ENCODE results near the gene DHX36.

Gene DHX36

DNA sequence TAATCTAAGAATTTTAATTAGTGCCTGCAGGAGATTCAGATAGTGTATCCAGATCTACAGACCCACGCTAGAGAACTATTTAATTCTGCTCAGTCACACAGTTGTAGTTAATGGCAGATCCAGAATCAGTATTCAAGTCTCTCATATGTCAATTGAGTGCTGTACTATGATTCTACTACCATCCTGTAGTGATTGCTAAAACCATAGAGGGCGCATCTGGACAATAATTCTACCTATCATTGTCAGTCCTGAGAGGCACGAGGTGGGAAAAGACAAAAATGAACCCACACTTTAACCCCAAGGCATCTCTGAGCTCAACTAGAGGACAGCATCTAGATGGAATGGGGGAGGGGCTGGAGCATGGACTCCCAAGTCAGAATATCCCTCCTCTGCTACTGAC is 22.7 kb downstream of the DHX36 start:
- DNase-seq (ENCODE audit: low read depth, low spot score): no peak
- no peak overlapping the region for H3K27ac ChIP-seq

DNA sequence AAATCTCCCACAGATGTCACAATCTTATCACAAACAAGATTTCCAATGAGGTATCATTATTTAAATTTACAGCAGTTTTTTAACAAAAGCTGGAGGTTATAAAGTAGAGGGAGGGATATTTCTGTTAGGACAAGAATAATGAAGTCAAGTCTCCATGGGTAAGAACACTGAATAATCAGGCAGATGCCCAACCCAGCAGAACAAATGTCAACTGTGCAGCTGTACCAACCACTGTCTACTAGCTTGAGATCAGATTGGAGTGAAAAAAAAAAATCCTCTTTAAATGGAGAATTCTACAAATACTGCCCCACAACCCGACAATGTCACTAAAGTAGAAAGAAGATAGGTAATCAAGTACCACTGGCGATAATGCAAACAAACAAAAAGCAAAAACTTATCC is 30.3 kb downstream of the DHX36 start:
- no peak for DNase-seq (ENCODE audit: low read depth, low spot score)
- H3K27ac ChIP-seq: no peak overlapping the region

DNA sequence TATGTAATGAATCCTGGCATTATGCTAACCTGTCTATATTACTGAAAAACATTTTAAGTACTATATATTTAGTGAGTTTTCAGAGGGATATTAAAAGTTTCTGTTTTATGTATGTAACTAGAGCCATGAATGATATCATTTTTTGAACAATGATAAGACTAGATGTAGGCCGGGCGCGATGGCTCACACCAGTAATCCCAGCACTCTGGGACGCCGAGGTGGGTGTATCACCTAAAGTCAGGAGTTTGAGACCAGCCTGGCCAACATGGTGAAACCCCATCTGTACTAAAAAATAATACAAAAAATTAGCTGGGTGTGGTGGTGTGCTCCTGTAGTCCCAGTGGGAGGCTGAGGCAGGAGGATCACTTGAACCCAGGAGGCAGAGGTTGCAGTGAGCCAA is 34.1 kb downstream of the DHX36 start:
- no peak for DNase-seq (ENCODE audit: low read depth, low spot score)
- no peak overlapping the region for H3K27ac ChIP-seq

DNA sequence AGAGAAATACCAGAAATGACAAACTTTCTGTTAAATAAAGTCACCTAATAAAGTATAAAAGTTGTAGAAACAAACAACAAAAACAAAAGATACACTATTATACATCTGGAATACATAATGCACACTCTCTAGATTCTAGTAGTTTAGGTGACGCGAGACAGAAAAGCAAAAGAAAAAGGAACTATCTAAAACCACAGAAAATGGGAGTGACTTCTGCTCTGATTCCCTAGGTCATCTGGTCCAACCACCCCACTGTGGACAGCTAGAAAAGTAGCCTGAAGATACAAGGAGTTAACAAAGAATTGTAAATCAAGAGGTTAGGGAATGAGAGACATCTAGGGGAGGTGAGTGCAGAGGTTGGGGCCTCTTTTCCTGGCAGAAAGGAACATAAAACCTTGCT is 39.1 kb downstream of the DHX36 start:
- no peak for DNase-seq (ENCODE audit: low read depth, low spot score)
- H3K27ac ChIP-seq: no peak overlapping the region

DNA sequence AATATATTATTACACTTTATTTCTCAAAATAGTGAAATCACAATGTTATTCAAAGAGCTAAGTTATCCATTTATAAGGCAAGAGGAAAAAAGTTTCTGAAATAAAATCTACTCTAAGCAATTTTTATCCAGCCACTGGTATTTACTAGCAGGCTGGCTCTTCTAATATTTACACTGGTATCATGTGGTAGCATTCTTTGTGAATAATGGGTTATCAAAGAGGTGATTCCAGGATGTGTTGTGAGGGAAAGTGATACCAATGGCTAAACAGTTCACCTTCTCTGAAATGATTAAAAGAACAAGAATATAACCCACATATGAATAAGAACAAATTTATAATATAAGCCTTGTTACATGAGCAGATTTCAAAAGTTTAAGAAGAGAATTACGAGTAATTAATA is 44.1 kb downstream of the DHX36 start:
- DNase-seq (ENCODE audit: low read depth, low spot score): no peak
- H3K27ac ChIP-seq: no peak overlapping the region

DNA sequence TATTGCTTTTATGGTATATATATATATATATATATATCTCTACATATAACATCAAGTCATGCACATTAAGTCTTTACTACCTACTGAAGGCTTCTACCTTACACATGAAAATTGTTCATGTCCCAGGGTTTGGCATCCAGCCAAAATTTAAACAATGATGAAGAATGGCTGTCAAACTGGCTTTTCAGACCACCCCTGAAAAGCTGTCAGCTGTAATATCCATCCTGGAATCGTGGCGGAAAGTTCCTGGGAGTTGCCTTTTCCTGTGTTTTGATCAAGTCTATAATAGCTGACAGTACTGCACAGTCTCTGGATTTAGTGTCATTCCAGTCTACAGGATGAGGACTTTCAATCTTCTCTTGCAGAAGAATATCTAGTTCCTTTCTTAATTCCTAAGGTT is 48.3 kb downstream of the DHX36 start:
- no peak overlapping the region for H3K27ac ChIP-seq
- DNase-seq (ENCODE audit: low read depth, low spot score): no peak

DNA sequence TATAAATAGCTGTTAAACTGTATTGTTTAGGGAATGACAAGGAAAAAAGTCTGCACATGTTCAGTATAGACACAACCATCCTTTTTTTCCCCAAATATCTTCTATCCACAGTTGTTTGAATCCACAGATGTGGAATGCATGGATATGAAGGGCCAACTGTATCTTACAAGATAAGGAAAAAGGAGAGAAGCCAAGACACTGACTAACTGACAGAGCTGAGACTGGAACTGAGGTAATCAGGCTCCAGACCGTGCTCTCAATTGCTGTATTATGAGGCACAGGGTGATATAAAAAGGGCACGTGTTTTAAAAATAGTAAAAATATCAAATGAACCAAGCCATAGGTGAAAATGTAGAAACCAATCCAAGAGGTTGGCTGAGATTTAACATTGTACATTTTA is 49.0 kb downstream of the DHX36 start:
- no peak overlapping the region for H3K27ac ChIP-seq
- DNase-seq (ENCODE audit: low read depth, low spot score): no peak

DNA sequence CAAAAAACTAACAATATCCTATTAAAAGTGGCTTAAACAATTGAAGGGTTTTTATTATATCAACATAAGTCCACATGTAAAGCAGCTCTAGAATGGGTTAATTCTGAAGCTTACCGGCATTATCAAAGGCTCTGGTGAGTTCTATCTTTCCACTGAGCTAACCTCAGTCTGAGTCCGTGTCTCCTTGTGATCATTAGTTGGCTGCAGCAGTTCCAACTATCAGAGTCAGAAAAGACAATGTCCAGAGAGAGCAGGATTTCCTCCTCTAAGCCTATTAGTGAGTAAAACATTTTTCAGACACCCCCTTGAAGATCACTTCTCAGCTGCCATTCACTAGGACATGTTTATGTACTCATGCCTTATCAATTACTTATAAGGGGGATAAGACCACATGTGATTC is 49.9 kb downstream of the DHX36 start:
- no peak for DNase-seq (ENCODE audit: low read depth, low spot score)
- no peak overlapping the region for H3K27ac ChIP-seq

DNA sequence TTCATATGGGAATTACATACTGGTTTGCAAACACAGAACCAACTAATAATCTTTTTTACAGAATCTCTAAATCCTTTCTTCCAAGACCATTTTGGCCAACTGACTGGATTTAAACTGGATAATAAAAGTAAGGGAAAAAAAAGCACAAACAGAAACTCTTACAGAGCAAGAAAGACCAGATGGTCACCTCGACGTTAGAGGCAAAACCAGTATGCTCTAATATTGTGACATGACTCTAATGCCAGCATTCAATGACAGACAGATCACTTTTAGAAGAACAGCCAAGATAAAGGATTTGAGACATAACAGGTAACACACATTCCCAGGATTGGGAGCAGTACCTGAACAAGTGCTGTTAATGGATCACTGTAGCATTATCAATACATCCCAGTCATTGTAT is 50.9 kb downstream of the DHX36 start:
- H3K27ac ChIP-seq: no peak overlapping the region
- DNase-seq (ENCODE audit: low read depth, low spot score): no peak

DNA sequence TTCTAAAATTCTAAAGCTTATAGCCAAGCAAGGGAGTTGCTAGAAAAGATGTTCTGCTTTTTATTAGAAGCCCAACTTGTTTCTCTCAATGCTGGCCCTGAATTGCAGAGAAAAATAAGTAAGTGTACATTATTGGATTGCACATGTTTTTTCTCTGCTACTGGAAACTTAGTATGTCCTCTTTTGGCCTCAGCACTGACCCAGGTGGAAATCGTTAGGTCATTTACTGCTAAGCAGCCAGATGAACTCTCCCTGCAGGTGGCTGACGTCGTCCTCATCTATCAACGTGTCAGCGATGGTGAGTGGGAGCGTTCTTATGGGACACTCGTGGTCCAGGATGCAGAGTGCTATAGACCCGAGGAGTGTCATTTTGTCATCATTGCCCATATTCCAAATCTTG is 69.8 kb downstream of the DHX36 start:
- DNase-seq (ENCODE audit: low read depth, low spot score): no peak
- H3K27ac ChIP-seq: no peak overlapping the region

DNA sequence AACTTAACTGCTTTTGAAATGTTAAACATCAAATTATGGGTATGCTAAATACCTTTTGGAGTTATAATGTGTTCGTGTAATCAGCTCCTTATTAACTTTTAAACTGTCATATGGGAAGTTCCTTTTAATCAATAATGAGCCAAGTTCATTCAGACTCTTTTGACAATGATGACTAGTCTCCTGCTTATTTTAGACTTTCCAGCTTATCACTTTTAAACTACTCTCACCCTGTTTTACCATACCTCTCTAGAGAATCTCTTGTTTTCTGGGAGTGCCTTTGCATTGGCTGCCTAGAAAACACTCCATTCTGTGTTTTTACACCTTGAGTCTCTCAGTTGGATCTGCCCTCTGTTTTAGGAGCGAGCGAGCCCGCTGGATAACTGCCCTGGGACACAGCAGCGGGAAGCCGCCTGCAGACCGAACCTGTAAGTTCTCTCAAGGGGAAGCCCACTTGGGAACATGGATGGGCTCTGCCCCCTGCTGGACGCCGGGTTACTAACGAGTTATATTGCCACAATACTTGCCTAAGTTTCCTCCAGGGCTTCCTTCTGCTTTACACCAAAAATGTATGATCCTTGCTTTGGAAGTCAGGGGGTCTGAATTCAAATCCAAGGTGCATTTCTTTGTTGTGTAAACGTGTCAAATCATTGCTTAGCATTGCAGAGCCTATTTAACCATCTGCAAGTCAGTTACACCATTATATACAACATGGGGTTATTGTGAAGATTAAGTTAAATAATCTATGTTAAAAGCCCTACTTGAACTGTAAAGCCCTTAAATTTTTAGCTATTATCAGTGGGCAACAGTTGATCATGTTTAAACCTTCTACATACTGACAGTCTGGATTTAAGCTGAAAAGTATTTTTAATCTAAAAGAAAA is 71.3 kb downstream of the DHX36 start:
- DNase-seq (ENCODE audit: low read depth, low spot score): peak; percentile 44
- H3K27ac ChIP-seq: no peak overlapping the region

DNA sequence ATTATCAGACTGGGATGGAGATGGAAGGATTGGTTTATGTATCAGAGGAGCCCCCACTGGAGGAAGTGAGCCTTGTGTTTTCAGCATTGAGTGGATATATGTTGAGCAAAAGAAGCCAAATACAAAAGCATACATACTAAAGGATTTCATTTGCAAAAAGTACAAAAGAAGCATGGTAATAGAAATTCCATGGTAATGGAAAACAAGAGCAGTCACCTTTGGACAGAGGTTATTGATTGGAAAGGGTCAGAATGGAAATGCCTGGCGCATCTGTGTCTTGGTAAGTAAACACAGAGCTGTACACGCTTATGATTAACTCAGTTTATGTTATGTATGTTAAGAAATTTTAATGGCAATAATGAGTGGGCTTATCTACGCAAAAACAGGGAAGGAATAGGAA is 72.7 kb downstream of the DHX36 start:
- no peak overlapping the region for H3K27ac ChIP-seq

DNA sequence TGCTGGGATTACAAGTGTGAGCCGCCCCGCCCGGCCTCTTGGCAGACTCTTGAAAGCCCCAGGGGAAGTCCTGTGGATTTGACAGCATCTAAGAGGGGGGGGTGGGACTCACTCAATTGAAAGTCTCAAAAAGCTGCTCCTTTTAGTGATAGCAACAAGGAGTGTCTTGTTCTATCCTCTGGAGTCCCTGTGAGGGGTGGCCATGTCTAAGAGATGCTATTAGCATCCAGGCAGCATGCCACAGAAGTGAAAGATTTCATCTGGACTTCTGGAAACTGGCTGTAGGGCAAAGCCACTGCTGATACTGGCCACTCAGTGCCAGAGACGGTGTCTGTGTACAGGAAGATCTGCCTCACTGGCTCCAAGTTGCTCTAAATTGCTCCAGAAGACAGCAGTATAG is 74.0 kb downstream of the DHX36 start:
- no peak for DNase-seq (ENCODE audit: low read depth, low spot score)
- H3K27ac ChIP-seq: no peak overlapping the region

More for the DNA sequence above, 72.7 kb downstream of the DHX36 start:
- DNase-seq (ENCODE audit: low read depth, low spot score): no peak

DNA sequence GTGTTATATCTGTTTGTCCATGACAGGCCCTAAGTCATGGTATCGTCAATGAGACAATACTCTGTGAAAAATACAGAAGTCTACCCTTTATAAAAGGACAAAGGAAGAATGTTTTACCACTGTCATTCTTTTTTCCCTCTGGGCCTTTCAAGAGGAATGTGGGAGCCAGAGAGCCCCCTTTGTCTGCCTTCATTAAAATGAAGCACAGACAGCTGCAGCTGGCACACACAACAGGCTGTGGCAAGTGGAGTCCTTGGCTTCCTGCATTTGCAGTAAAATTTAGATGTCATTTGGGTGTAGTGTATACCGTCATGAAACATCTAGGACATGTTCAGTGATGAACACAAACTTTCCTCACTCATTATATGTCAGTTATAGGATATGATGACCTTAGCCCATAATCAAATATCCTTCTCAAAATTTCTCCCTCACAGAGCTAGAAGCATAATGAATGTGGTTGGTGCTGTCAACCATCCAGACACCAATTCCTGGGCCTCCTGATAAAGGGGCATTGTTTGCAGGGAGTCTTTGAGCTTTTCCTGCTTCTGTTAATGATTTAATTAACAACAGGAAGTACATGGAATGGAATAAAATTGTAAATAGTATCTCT is 76.4 kb downstream of the DHX36 start:
- no peak for DNase-seq (ENCODE audit: low read depth, low spot score)
- no peak overlapping the region for H3K27ac ChIP-seq

DNA sequence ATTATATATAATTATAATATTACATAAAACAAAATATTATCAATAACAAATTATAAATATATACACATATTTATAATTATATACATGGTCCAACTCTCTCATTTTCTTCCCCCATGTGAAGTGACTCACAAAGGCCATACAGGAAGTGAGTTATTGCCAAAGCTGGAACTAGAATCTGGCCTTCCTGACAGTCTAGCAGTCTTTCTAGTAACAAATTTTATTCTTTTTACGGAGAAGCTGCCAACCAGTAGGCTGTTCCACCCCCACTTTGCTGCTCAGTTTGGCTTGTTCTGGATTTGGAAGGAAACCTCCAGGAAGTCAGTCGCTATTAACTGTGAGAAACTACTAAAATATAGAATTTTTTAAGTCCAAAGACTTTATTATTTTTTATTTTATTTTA is 79.6 kb downstream of the DHX36 start:
- H3K27ac ChIP-seq: peak overlapping the region; percentile 72
- no peak for DNase-seq (ENCODE audit: low read depth, low spot score)

DNA sequence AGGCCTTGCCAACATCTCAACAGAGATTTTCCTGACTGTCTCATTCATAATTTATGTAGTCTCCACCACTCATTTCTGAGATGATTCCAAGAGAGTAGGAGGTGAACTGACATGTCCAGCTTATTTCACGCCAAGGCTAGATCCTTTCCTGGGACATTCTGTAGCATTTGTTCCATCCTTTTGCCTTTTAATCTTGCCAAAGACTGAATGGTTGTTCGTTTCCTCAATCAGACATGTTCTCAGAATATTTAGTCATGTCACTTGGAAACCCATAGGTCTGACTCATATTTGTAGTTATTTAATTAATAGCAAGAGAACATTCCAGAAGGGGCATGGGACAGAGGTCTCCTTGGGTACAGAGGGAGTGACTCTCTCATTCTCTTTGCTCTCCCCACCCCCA is 80.9 kb downstream of the DHX36 start:
- DNase-seq (ENCODE audit: low read depth, low spot score): no peak

DNA sequence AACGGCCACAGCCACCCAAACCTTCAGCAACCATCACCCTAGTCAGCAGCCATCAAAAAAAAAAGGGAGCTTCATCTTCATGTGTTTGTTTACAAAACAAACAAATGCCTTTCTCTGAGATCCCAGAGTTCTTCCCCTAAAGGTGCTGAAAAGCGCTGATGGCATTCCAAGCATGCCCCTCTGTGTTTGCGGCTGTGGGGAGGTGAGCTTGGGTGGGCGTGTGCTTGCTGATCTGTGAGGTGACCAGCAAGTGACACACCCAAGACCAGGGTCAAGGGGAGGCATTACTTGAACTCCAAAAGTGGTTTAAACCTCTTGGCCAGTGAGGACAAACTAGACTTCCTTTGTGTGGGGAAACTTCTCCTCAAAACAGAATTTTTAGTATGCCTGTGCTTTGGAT is 81.5 kb downstream of the DHX36 start:
- H3K27ac ChIP-seq: peak overlapping the region; percentile 72
- DNase-seq (ENCODE audit: low read depth, low spot score): no peak

More for the DNA sequence above, 80.9 kb downstream of the DHX36 start:
- H3K27ac ChIP-seq: peak overlapping the region; percentile 72

DNA sequence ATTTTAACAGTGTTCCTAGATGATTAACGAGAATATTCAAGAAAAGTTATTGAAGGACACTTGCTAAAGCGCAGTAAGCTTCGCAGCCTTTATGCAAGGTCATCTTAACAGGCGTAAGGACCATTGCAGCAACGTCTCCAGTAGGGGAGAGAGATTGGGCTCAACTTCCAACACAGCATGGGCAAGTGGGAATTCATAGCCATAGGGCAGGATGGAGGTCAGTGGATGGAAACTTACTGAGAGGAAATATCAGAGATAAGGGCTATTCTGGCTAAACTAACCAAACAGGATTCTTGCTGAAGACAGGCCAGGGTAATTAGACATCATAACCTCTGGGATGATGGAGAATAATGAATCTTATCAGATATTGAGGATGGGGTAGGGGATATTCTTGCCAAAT is 82.8 kb downstream of the DHX36 start:
- DNase-seq (ENCODE audit: low read depth, low spot score): no peak
- H3K27ac ChIP-seq: no peak overlapping the region

DNA sequence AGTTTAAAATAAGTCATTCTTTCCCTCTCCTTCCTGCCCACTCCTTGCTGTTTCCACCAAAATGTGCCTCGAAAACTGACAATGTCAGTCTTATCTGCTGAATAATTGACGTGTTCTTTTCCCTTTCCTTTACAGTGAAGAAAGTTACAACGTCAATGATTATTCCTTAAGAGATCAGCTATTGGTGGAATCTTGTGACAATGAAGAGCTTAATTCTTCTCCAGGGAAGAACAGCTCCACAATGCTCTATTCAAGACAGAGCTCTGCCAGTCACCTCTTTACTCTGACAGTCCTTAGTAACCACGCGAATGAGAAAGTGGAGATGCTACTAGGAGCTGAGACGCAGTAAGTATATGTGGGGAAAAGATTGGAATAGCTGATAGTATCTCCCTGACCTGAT is 84.1 kb downstream of the DHX36 start:
- no peak overlapping the region for H3K27ac ChIP-seq
- no peak for DNase-seq (ENCODE audit: low read depth, low spot score)

DNA sequence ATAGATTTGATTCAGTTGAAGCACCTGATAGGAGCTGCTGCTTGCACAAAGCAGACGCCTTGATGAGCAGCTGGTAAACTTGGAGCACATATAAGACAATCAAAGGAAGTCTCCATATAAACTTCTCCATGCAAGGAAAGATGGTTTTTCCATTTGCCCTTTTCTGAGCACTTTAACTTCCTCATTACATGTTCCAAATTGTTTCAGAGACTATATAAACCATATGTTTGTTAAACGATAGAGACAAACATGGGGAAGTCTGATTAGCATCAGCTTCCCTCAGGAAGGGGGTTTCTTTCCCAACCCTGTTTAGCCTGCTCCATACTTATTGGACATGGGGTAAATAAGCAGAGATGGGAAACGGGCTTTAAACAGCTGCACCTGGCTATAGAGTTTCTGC is 88.0 kb downstream of the DHX36 start:
- DNase-seq (ENCODE audit: low read depth, low spot score): no peak
- no peak overlapping the region for H3K27ac ChIP-seq

DNA sequence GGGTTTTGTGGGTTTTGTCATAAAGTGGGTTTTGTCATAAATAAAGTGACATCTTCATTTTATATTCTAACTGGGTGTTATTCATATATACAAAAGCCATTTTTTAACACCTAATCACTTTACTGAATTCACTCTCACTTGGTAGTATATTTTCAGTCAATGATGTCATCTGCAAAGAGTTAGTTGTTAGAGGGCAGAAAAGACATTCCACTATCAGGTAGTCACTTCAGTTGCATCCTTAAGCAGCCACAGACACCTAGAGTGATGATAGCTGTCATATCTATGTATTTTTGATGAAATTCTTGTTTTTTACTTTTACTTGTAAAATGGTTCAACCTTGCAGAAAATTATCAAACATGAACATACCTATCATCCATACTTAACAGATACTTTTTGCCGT is 89.0 kb downstream of the DHX36 start:
- no peak for DNase-seq (ENCODE audit: low read depth, low spot score)
- H3K27ac ChIP-seq: no peak overlapping the region

DNA sequence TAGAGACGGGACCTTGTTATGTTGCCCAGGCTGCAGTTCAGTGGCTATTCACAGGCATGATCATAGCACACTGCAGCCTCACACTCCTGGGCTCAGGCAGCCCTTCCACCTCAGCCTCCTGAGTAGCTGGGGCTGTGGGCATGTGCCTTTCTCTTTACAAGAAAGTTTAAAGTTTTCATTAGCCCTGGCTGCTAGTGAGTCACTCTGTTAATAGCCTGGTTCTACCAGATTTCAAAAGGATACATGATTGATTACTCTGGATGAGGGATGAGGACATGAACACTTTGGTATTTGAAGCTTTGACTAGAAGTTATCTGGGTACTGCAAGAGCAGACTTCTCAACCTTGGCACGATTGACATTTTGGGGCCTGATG is 95.1 kb downstream of the DHX36 start:
- H3K27ac ChIP-seq: no peak overlapping the region
- no peak for DNase-seq (ENCODE audit: low read depth, low spot score)

Measured in epithelial cell of prostate (primary cell).